SJSA1 (cell line): ENCODE measurements around the gene SMYD4. TPM values are rescaled to one million over a fixed set of nuclear protein-coding genes. Genes with fewer than 3 reads are reported as not detected.
"Not testable (repeated sequence)": the region's sequence is repeated elsewhere in the genome, so short reads cannot be mapped to it uniquely, and the experiment has no call there.

ENCODE experiments used
- DNase-seq, 2 experiments: peaks; one replicate each; pipeline ENCODE4 v3.0.0-alpha.2; 2015 to 2020; ENCODE audit warnings: low spot score in 2 of 2, low read depth in 1 of 2
- H3K27ac ChIP-seq: fragments of 250-450 bp; sonication (Bioruptor Pico); 2 replicates; pipeline ENCODE4 v1.5.1; 2020; ENCODE audit warnings: mild to moderate bottlenecking, moderate library complexity
- H3K27me3 ChIP-seq: fragments of 250-450 bp; sonication (Bioruptor Pico); replicated peaks from 2 replicates; pipeline ENCODE4 v1.5.1; 2020; ENCODE audit warnings: mild to moderate bottlenecking, moderate library complexity
- H3K36me3 ChIP-seq: fragments of 250-450 bp; sonication (Bioruptor Pico); 2 replicates; pipeline ENCODE4 v1.5.1; 2020; ENCODE audit warnings: mild to moderate bottlenecking
- H3K4me1 ChIP-seq: fragments of 250-450 bp; sonication (Bioruptor Pico); replicated peaks from 2 replicates; pipeline ENCODE4 v1.6.1; 2021; ENCODE audit warnings: mild to moderate bottlenecking
- H3K4me3 ChIP-seq: fragments of 250-450 bp; sonication (Bioruptor Pico); 2 replicates; pipeline ENCODE4 v1.5.1; 2020; ENCODE audit warnings: mild to moderate bottlenecking
- H3K9me3 ChIP-seq: fragments of 250-450 bp; sonication (Bioruptor Pico); replicated peaks from 2 replicates; pipeline ENCODE4 v1.5.1; 2020; ENCODE audit warnings: mild to moderate bottlenecking
- total RNA-seq: library from RNA; depleted of rRNA; stranded (reverse); fragments of >200 nt; shearing (Covaris generic); gene quantifications from 2 replicates; pipeline ENCODE4 v1.2.3, GENCODE V29; 2014

Gene SMYD4
- total RNA-seq, 1 experiment from 2014 or later: 6.3 TPM

DNA sequence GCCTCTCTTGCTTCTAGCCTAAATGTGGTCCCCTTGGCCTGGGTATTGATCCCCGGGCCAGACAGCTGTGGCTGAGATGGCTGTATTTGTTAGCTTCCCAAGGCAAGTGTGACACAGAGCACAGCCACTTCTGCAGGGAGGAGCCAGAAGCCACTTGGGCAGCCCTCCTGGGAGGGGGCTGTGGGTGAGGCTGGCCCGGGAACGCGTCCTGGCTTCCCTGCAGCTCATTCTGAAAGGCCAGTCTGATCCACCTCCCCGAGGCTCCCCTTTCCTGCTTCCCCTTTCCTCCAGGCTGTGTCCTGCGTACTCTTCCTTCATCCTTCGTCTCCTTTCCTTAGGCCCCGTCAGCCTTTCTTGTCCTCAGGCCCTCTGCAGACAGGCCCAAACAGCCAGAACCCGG, 79.1 kb downstream of the SMYD4 start:
- Histone ChIP-seq H3K4me1 (no peaks in the 10 kb centered on the region), H3K36me3 (no peaks in the 10 kb centered on the region), H3K27ac (no peak overlapping the region), H3K27me3 (no peaks in the 10 kb centered on the region), H3K4me3 (no peak overlapping the region), H3K9me3 (no peaks in the 10 kb centered on the region)
- DNase-seq: no peak

DNA sequence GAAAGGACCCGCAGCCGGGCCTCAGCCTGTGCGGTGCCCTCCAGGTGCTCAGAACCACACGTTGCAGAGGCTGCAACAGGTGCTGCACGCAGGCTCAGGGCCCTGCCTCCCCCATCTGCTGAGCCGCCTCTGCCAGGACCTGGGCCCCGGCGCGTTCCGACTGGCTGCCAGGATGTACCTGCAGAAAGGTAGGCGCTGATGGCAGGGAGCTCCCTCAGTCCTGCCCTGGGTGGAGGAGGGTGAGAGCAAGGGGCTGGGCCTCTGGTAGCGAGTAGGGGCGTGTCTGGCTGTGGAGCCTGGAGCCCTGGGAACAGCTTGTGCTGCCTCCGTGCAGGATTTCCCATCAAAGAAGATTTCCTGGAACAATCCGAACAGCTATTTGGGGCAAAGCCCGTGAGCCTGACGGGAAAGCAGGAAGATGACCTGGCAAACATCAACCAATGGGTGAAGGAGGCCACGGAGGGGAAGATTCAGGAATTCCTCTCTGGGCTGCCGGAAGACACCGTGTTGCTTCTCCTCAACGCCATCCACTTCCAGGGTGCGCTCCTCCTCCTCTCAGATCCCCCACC, 82.6 kb downstream of the SMYD4 start:
- H3K27me3 ChIP-seq: no peaks in the 10 kb centered on the region
- no peak overlapping the region for H3K27ac ChIP-seq
- peak in 1 of 2 experiments; percentile 35 for DNase-seq
- H3K9me3 ChIP-seq: no peaks in the 10 kb centered on the region
- no peak overlapping the region for H3K4me3 ChIP-seq
- H3K36me3 ChIP-seq: no peaks in the 10 kb centered on the region
- H3K4me1 ChIP-seq: no peaks in the 10 kb centered on the region

DNA sequence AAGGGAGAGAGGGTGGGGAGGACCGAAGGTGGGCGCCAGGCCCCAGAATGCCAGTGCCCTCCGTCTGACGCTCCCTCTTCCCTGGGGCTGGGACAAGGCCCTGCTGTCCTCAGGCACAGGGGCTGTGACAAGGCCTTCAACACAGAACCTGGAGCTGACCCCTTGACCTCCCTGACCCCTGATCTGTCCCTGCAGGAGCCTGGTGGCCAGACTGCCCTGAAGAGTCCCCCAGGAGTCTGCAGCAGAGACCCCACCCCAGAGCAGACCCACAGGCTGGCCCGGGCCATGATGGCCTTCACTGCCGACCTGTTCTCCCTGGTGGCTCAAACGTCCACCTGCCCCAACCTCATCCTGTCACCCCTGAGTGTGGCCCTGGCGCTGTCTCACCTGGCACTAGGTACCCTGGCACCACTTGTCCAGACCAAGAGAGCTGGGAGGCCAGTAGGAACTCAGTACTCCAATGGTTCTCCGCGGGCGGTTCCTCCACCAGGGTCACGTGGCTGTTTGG, 84.1 kb downstream of the SMYD4 start:
- no peaks in the 10 kb centered on the region for H3K27me3 ChIP-seq
- H3K27ac ChIP-seq: no peak overlapping the region
- peak in 1 of 2 experiments; percentile 36 for DNase-seq
- H3K4me1 ChIP-seq: no peaks in the 10 kb centered on the region
- no peaks in the 10 kb centered on the region for H3K36me3 ChIP-seq
- H3K4me3 ChIP-seq: no peak overlapping the region
- H3K9me3 ChIP-seq: no peaks in the 10 kb centered on the region

DNA sequence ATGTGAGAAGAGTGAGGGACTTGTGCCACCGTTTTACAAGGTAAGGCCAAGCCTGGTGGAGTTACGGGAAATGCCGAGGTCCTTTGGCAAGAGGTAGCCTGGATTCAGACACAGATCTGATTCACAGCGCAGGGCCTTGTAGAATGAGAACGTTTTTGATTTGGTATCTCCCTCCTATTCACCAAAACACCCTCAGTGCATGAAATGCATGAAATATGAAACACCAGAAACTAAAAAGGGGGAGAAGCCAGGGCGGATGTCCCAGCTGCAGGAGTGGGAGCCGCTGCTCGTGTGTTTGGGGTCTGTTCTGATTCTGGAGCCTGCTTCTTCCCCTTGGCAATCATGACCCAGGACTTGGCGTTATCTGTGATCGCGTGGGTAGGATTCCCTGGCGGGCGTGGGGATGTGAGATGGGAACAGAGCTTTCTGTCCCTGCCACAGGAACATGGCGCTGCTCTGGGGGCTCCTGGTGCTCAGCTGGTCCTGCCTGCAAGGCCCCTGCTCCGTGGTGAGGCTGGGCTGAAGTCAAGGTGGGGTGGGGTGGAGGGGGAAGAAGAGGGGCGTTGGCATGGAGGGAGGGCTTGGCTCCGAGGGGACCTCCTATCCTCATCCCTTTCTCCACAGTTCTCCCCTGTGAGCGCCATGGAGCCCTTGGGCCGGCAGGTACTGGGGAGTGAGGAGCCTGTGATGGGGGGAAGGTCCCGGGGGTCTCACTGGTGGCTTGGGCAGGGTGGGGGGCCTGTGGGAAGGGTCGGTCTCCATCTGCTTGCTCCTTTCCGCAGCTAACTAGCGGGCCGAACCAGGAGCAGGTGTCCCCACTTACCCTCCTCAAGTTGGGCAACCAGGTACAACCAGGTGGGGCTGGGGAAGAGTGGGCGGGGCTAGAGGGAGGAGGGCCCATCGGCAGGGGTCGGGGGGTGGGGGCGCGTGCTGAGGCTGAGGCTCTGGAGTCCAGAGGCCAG, 84.9 kb downstream of the SMYD4 start:
- Histone ChIP-seq H3K4me3 (no peak overlapping the region), H3K9me3 (no peaks in the 10 kb centered on the region), H3K36me3 (no peaks in the 10 kb centered on the region), H3K4me1 (no peaks in the 10 kb centered on the region), H3K27me3 (no peaks in the 10 kb centered on the region), H3K27ac (no peak overlapping the region)
- DNase-seq: peak in 1 of 2 experiments; percentile 40

DNA sequence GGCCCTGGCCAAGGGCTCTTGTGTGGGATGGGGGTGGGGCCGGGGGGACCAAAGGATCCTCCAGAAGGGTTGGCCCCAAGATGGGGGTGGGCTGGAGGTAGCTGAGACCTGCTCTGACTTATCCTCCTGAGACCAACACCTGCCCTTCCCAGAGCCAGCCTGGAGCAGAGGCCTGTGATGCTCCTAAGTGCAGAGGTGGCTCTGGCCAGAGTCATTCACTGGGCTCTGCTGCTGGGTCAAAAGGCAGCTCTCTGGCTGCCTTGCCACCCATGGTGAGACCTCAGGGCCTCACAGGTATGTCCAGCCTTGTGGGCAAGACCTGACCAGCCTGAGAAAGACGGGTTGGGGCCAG, 86.6 kb downstream of the SMYD4 start:
- Histone ChIP-seq H3K4me1 (no peaks in the 10 kb centered on the region), H3K36me3 (no peaks in the 10 kb centered on the region), H3K27me3 (no peaks in the 10 kb centered on the region), H3K4me3 (no peak overlapping the region), H3K27ac (no peak overlapping the region), H3K9me3 (no peaks in the 10 kb centered on the region)
- DNase-seq: no peak

DNA sequence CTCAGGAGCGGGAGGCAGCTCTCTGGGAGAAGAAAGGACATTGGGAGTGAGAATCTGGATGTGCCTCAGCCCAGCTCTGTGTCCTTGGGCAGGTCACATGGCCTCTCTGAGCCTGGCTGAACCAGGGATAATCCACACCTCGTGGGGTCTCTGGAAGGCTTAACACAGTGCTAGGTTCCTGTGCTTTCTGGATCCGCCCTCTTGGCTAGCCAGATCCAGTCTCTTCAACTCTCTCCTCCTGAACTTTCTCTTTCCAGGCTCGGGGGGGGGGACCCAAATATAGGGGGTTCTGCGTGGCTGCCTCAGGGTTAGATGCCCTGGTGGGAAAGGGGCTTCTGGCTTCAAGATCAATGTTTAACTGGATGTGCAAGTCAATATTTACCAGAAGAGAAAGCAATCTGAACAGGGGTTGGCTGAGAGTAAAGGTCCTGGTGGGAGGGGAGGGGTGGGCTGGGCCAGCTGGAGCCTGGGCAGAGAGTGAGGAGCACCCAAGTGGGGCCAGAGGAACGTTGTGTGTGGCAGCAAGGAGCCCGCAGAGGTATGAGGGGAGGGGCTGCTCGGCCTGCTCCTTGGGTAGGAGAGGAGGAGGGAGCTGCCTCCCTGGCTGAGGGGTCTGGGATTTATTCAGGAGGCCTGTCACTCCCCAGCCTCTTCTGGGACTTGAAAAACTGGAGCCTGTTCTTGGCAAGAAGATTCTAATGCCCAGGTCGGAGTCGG, 87.2 kb downstream of the SMYD4 start, which contains the start of gene SERPINF2:
Gene SERPINF2, plus strand, starts transcription at position 501 of the 717 bp plus-strand sequence. CDS start 2,125 bp downstream, outside the sequence.
- Histone ChIP-seq H3K27ac (no peak within 1 kb of the TSS), H3K27me3 (no peaks in the 10 kb centered on the region), H3K4me3 (no peak within 1 kb of the TSS), H3K4me1 (no peaks in the 10 kb centered on the region), H3K9me3 (no peaks in the 10 kb centered on the region), H3K36me3 (no peaks in the 10 kb centered on the region)
- peak in 1 of 2 experiments; percentile 37 for DNase-seq

DNA sequence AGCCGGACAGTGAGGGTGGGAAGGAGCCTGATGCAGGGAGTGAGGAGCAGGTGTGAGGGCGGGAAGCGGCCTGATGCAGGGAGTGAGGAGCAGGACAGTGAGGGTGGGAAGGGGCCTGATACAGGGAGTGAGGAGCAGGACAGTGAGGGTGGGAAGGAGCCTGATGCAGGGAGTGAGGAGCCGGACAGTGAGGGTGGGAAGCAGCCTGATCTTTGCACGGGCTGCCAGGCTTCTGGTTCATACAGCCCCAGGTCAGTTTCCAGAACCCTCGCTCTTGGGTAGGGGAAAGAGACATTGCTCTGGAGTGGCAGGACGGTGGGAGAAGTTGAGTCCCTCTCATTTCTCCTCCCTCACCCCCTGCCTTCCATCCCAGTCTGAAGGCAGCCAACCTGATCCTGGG, 87.8 kb downstream of the SMYD4 start:
- not testable (repeated sequence) for H3K27ac ChIP-seq, DNase-seq, H3K27me3 ChIP-seq, H3K4me3 ChIP-seq, H3K36me3 ChIP-seq, H3K9me3 ChIP-seq, H3K4me1 ChIP-seq

DNA sequence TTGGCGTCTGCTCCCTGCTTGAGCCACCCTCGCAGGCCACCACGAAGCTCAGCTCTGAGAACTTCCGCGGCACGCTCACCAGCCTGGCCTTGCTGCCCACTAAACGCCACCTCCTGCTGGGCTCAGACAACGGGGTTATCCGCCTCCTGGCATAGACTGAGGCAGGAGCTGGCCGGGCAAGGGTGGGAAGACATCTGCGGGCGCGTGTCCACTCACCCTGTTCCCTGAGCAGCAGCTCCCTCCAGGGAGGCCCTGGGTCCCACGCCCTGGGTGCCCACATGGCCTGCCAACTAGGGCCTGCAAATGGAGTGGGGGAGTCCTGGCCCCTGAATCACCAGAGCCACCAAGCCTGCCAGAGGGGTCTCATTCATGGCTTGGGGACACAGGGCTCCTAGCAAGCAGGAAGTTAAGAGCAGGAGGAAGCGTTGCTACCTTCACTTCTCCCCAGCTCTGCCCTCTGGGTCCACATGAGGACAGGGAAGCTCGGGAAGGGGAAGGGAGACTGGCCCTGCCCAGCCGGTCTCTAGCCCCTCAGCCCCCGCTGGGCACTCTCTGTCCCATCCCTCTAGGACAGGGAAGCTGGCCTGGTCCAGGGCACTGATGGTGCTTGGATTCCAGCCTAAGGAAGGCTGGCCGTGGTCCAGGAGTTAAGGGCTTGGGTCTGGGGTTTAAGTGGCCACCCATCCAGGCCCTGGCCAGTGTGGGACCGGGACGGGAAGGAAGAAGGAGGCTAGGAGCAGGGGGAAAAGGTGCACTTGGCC, 92.0 kb downstream of the SMYD4 start:
- Histone ChIP-seq H3K36me3 (no peaks in the 10 kb centered on the region), H3K4me1 (peaks cover 6% of the 10 kb centered on the region; the same call in 1 of the 2 replicates), H3K9me3 (no peaks in the 10 kb centered on the region), H3K4me3 (no peak overlapping the region), H3K27ac (no peak overlapping the region), H3K27me3 (no peaks in the 10 kb centered on the region)
- DNase-seq: peak in 1 of 2 experiments; percentile 38

DNA sequence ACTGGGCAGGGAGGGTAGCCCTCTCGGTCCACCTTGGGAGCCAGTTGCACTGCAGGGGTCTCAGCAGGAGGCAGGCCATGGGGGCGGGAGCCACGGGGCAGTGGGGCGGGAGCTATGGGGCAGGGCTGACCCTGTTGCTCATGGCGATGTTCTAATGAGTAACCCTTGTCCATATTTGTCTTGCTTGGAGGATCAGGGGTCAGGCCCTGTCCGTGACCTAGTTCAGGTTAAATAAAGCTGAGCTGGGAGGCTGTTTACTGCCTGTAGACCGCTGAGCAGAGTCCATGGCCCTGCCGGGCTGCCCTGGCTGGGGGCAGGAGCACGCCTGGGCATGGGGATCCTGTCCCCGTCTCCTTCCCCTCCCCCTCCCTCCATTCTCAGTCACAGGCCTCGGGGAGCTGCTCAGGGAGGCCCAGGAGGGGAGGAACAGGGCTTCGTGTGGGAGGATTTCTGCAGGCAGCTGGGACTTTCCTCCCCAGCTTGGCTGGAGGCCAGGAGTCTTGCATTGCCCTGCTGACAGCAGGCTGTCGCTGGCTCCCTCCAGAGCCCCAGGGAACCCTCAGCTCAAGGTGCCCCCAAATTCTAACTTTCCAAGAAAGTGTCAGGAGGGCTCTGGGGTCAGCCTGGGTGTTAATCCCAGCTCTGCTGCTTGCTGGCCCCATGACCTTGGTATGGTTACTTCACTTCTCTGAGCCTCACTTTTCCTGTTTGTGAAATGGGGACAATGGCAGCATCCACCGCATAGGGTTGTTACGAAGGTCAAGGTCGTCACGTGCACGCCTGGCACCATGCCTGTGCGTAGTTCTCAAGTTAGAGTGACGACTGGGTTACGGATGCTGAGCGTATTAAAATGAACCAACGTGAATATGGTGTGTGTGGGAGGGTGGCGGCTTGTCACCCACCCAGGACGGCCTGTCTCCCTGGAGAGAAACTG, 93.1 kb downstream of the SMYD4 start:
- no peak overlapping the region for H3K27ac ChIP-seq
- H3K9me3 ChIP-seq: no peaks in the 10 kb centered on the region
- no peaks in the 10 kb centered on the region for H3K27me3 ChIP-seq
- peaks cover 6% of the 10 kb centered on the region; the same call in 1 of the 2 replicates for H3K4me1 ChIP-seq
- no peak overlapping the region for H3K4me3 ChIP-seq
- DNase-seq: peak in 1 of 2 experiments; percentile 52
- no peaks in the 10 kb centered on the region; the same call in 1 of the 2 replicates for H3K36me3 ChIP-seq

DNA sequence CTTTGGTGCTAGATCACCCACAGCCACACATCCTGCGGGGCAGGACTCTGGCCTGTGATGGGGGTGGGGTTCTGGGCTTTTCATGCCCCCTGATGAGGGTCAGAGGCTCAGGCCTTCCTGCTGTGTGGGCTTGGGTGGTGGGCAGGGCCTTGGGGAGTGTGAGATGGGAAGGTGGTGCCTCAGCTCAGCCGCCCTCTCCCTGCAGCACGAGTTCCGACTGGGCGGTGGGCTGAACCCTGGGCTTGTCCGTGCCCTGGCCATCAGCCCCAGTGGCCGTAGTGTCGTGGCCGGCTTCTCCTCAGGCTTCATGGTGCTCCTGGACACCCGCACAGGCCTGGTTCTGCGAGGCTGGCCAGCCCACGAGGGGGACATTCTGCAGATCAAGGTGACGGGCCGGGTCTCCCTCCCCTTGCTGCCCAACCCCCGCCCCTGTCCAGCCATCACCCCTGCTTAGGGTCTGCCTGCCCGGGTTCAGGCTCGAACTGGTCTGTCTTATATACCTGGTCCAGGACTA, 93.8 kb downstream of the SMYD4 start:
- Histone ChIP-seq H3K36me3 (no peaks in the 10 kb centered on the region; the same call in 1 of the 2 replicates), H3K27ac (no peak overlapping the region), H3K4me3 (no peak overlapping the region), H3K9me3 (no peaks in the 10 kb centered on the region), H3K27me3 (no peaks in the 10 kb centered on the region), H3K4me1 (peaks cover 6% of the 10 kb centered on the region; the same call in 1 of the 2 replicates)
- DNase-seq: peak in 1 of 2 experiments; percentile 41

DNA sequence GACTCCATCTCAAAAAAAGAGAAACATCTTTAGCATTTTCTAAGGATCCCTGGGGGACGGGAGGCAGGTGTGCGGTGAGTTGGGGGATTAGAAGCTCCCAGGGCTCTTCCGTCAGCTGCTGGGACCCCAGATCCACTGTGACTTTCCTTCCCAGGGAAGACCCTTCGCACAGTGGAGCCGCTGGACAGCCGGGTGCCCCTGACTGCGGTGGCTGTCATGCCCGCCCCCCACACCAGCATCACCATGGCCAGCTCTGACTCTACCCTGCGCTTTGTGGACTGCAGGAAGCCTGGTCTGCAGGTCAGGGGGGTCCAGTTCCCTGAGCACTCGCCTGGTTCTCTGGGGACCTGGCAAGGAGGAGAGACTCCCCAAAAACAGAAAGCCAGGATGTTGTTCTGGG, 94.3 kb downstream of the SMYD4 start:
- Histone ChIP-seq H3K36me3 (no peaks in the 10 kb centered on the region; the same call in 1 of the 2 replicates), H3K27me3 (no peaks in the 10 kb centered on the region), H3K4me3 (no peak overlapping the region), H3K27ac (no peak overlapping the region), H3K4me1 (peaks cover 6% of the 10 kb centered on the region; the same call in 1 of the 2 replicates), H3K9me3 (no peaks in the 10 kb centered on the region)
- no peak for DNase-seq

DNA sequence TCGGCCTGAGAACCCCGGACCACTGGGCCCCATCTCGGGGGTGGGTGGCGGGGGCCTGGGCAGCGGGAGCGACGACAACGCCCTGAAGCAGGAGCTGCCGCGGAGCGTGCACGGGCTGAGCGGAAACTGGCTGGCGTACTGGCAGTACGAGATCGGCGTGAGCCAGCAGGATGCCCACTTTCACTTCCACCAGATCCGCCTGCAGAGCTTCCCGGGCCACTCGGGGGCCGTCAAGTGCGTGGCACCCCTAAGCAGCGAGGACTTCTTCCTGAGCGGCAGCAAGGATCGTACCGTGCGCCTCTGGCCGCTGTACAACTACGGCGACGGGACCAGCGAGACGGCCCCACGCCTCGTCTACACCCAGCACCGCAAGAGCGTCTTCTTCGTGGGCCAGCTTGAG, 95.9 kb downstream of the SMYD4 start:
- DNase-seq: no peak
- H3K4me1 ChIP-seq: peaks cover 6% of the 10 kb centered on the region; the same call in 1 of the 2 replicates
- no peaks in the 10 kb centered on the region for H3K27me3 ChIP-seq
- no peaks in the 10 kb centered on the region for H3K9me3 ChIP-seq
- no peaks in the 10 kb centered on the region; the same call in 1 of the 2 replicates for H3K36me3 ChIP-seq
- no peak overlapping the region for H3K27ac ChIP-seq
- no peak overlapping the region for H3K4me3 ChIP-seq
